ENCODE measurements around the gene MLYCD.
"Not testable (repeated sequence)": the region's sequence is repeated elsewhere in the genome, so short reads cannot be mapped to it uniquely, and the experiment has no call there.

MLYCD gene

DNA sequence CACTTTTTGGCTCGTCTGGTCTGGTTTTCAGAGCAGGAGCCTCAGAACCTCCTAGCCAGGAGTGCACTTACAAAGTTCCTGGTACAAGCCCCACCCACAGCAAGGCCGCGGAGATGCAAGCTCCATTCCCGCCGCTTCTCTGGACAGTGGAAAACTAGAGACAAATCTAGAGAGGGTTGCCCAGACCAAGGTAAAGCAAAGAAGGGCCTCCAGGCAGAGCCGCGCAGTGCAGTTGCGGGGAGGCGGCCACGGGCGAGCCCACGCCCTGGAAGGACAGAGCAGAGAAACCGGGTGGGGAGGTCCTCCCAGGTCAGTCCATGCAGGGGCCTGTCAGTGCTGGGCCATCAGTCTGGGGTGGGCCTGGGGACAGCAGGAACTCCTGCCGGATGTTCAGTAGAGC is 43.2 kb downstream of the MLYCD start:
- DNase-seq = no peak

DNA sequence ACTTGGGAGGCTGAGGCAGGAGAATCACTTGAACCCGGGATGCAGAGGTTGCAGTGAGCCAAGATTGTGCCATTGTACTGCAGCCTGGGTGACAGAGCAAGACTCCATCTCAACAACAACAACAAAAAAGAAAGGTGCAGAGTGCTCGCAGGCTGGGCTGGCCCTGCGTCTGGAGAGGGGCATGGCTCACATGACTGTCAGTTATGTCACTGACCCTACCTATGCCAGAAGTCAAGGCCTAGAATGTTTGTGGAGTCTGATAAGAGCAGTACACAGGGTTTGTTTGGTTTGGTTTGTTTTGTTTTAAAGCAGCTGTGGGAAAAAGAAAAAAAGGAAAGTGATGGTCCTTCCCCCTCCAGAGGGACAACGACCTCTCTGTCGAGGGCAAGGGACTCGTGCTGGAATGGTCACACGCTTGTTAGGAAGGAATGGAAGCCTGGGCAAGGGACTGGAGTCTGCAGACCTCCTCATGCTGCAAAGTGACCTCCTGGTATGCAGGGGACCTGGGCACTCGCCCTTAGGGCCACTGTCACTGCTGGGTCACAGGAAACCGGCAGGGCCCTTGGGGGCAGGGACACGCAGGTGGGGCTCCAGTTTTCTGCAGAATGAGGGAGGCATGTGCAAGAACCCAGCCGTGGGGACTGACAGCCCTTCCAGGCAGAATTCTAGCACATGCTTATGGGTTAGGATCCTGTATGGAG is 44.0 kb downstream of the MLYCD start:
- DNase-seq = no peak

DNA sequence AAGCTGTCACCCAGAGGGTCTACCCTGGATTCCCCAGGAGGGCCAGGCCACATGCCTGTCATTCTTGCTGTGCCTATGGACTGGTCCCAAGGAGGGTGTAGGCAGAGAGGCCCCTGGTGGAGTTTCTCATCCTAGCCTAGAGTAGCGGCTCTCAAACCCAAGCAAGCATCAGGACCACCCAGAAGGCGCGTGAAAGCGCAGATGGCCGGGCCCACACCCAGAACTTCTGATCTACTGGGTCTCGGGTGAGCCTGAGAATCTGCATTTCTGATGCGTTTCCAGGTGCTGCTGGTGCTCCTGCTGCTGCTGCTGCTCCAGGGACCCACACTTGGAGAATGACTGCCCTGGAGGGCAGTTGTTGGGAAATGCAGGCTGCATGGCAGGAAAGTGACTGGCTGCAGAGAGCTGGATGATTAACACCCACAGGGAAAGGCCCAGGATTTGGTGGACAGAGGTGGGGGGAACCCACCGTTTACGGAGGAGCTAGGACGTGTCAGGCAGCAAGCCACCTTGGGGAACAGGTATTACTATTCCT is 44.7 kb downstream of the MLYCD start:
- DNase-seq = no peak

DNA sequence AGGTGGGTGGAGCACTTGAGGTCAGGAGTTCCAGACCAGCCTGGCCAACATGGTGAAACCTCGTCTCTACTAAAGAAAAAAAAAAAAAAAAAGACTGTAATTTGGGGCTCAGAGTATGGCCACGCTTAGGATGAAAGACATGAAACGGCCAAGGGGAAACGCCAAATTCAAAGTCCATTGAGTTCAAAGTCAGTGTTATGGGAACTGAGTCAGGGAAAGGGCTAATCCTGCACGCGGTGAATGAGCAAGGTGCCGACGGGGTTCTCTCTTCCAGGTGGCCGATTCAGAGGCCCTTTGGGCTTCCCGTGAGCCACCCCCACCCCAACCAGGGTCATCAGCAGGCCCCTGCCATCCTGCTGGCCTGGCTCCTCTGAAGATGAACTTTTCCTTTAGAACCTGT is 46.7 kb downstream of the MLYCD start:
- DNase-seq = no peak

DNA sequence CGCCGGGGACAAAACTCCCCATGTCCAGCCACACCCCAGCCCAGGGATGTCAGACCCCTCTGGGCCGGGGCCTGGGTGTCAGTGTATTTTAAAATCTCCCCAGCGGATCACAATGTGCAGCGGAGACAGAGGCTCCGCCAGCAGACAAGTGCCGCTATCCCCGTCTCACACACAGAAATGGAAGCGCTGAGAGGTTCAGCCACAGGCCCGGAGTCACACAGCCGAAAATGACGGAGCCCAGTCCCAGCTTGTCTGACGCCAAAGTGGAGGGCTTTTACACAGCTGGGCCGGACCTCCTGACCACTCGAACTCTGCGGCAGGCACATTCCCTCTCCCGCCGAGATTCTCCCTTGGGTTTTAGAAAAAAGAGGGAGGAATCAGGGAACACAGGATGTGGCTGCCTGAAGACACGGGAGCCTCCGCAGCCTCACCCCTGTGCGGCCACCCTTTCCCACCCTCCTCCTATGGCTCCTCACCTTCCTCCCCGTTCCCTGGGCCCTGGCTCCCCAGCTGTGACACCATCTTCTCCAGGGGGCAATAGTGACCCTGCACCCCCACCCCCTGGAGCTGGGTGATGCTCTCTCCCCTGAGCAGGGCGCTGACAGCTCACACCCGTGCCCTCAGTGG is 47.4 kb downstream of the MLYCD start:
- no peak for DNase-seq

DNA sequence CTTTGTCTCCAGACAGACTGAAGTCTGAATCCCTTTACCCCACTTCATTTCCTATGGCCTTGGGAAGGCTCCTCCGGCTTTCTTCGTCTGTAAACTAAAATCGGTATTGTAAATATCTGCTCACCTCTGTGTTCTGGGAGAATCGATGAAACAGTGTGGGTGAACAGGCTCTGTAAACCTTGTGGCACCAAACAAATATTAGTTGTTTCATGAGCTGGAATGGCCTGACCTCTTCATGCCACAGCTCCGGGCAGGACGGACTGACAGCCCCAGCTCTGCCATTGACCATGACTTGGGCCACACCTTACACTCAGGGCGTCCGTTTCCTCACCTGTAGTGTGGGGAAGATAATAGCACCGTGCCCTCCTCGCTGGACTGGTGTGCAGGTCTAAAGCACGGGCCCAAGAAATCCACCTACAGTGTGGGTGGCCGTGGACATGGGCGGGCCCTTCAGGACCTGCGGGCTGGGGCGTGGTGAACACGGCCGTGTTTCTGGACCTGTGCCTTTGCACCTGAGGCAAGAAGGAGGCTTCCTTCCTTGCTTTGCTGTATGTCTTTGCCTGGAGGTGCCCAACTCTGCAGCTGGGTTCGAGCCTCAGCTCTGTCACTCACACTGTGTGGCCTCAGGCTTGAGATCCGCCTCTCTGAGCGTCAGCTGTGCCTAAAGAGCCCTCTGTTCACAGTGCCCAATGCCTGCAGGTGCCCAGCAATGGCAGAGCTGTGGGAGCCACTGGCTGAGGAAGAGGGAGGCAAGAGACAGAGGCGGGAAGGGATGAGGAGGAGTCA is 48.1 kb downstream of the MLYCD start:
- DNase-seq = no peak

DNA sequence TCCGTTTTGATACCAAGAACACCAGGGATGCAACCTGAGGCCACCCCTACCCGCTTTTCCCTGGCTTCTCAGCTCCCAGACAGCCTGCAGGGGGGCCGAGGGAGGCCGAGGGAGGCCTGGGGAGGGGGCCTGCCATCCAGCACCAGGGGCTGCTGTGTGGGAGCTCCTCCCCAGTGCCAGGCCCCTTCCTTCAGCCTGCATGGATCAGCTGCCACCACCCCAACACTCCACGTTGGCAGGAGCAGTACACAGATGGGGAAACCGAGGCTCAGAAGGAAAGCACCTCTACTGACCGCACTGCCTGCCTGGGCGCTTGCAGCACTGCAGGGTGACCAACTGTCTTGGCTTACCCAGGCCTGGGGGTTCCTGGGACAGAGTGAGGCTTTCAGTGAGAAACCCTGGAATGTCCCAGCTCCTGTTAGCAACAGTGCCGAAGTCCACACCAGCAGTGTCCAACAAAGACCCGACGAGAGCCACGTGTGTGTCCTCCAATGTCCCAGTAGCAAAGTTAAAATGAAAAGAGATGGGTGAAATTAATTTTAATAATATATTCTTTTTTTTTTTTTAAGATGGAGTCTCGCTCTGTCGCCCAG is 48.8 kb downstream of the MLYCD start:
- DNase-seq = no peak

DNA sequence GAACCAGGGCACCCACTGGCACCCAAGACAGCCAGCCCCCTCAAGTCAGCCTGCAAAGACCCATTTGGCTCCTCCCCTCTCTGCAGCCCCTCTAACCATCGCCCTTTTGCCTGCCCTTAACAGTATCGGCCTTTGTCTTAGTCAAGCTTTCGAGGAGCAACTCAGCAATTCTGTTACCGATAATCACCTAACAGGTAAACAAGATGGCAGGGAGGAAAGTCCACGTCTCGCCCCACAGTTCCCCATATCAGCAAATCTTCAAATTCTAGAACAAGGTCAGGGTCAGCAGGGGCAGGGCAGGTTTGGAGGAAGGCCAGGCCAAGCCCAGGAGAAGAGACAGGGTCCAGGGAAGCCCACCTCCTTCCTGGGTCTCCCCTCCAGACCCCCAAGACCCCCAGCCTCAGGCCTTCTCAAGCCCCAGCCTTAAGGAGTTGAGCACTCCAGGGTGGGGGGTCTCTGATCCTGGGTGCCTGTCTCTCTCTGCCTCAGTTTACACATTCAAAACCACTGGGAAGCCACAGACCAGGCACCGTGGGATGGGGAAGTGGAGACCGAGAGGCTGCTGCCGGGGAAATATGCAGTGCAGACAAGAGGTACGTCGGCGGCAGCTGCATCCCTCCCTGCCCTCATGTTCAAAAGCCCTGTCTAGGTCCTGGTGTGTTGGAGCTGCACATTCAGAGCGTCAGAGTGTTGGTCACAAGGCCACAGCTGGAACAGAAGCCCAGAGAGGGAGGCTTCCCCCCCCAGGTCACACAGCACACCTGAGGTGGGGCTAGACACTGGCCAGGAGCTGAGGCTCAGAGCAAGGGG is 50.2 kb downstream of the MLYCD start:
- no peak for DNase-seq

DNA sequence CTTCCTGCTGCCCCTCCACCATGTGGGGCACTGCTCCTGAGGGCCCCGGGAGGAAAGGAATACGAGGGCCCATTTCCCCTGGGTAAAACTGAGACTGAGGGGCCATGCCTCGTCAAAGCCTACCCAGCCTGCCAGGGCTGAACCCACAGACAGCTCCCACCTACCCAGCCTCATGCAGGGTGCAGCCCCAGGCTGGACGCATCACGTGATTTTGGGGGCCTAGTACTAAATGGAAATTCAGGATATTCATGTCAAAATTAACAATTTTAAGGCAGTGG is 50.7 kb downstream of the MLYCD start:
- no peak for DNase-seq

DNA sequence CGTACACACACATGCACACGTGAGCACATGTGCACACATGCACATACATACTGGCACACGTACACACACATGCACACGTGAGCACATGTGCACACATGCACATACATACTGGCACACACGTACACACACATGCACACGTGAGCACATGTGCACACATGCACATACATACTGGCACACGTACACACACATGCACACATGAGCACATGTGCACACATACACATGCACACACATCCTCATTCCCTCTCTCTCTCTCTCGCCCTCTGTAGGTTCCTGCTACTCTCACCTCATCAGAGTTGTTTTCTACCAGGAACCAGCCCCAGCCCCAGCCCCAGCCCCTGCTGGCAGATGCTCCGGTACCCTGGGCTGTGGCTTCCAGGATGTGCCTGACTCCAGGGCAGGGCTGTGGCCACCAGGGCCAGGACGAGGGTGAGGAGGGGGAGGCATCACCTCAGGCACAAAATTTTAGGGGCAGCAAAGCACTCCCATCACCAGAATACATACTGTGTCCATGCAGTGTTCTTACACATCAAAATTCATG is 52.0 kb downstream of the MLYCD start:
- DNase-seq = not testable (repeated sequence)

DNA sequence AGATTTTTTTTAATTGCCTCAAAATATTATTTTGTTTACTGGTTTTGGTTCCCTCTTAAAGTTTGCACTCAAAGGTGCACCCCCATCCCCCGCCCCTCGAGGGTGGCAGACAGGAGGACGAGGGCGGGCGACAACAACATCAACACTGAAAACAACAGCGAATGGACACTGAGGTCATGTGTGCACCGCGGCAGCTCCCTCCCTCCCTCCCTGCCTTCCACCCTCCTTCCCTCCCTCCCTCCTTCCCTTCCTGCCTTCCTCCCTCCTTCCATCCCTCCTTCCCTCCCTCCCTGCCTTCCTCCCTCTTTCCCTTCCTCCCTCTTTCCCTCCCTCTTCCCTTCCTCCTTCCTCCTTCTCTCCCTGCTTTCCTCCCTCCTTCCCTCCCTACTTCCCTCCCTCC is 52.6 kb downstream of the MLYCD start:
- DNase-seq = no peak

DNA sequence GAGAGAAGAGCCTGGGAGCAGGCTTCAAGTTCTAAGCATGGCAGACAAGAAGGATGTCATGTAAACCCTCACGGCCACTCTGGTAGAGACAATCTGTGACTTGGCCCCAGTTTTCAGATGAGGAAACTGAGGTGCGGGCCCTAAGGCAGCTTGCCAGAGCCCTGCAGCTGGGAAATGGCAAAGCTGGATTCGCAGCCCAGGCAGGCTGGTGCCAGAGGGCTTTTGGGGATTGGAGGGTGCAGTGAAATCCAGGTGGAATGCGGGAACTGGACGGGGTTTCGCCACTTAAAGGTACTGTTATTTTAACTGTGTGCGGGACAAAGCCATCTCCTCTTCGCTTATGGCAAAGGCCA is 53.6 kb downstream of the MLYCD start:
- DNase-seq = no peak

DNA sequence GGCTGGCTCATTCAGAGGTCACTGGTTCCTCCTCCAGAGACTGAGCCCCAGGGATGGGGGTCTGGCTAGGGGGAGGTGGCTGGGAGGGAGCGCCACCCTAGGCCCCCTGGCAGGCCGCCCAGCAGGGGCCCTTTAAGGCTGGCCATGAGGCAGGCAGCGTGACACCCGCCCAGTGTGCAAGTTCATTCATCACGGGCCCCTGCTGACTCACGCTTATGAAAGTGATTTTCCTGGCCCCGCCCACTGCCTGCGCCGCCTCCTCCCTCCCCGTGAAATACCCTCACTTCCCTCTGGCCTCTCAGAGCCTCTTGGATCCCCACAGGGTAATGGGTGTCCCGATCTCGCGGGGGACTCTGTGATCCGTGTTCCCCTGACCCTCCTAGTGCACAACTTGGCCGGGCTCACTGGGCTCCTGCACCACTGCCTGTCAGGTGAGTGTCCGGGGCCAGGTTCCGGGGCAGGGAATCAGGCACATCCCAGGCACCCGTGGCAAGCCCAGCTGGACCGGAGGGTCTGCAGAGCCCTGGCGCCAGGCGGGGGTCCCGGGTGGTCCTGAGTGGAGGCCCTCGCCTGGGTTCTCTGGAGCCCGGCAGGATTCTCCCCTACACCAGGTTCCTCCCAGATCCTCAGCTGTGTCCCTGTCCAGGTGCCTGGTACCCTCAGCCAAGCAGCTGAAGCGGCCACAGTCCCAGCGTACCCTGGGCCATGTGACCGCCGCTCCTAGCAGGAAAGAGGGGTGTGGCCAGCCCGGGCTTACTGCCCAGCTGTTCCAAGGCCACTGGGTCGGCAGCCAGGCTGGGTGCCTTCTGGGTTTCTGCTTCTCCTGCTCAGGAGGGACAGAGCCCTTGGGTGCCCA is 54.3 kb downstream of the MLYCD start, which contains the start of gene OSGIN1:
TSS of gene OSGIN1 (plus strand) at position 301 of the 856 bp plus-strand sequence. CDS start 4,432 bp downstream, outside the sequence.
- peak; percentile 22 for DNase-seq

DNA sequence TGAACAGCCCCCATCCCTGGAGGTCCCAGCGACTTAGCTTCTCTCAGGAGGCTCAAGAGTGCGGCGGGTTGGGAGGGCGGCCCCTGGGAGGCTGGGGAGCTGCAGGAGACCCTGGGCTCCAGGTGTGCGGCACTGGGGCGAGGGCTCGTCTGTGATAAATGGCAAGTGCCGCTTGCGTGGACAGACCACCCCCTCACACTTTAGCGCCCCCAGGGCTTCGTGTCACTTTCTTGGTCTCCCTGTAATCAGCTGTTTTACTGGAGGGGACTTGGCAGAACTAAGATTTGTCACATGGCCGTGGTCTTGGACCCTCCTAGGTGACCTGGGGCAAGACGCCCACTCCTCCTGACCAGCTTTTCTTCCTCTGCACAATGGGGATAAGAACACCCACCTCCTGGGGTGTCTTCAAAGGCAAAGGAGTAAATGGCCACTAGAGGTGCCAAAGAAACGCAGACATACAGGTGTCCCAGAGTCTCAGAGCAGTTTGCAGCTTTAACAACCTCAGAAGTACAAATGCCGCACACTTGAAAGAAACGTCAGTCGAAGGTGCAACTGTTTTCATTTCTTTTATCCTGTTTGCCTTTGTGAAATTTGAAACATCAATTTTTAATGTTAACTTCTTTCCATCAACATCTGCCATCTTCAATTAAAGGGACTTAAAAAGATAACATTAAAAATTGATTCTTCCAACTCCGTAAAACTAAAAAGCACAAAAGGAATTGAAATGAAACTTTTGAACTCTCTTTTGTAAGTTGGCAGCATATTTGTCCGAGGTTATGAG is 55.1 kb downstream of the MLYCD start:
- DNase-seq = no peak

DNA sequence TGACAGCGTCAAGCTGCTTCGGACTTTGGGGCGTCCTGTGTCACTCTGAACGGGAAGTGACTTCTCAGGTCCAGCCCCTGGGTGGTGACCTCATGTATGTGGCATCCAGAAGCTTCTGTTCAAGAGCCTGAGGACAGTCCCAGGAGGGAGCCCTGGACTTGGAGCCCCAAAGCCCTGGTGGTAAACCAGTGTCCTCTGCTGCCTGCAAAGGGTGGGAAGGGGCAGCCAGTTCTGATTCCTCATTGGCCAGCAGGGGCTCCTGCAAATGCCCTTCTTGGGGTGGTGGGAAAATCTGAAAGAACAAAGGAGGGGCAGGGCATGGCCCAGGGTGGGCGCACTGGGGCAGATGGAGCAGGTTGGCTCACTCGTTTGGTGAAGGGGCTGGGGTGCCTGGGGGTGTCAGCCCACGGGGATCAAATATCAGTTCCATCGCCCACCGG is 55.7 kb downstream of the MLYCD start:
- no peak for DNase-seq

DNA sequence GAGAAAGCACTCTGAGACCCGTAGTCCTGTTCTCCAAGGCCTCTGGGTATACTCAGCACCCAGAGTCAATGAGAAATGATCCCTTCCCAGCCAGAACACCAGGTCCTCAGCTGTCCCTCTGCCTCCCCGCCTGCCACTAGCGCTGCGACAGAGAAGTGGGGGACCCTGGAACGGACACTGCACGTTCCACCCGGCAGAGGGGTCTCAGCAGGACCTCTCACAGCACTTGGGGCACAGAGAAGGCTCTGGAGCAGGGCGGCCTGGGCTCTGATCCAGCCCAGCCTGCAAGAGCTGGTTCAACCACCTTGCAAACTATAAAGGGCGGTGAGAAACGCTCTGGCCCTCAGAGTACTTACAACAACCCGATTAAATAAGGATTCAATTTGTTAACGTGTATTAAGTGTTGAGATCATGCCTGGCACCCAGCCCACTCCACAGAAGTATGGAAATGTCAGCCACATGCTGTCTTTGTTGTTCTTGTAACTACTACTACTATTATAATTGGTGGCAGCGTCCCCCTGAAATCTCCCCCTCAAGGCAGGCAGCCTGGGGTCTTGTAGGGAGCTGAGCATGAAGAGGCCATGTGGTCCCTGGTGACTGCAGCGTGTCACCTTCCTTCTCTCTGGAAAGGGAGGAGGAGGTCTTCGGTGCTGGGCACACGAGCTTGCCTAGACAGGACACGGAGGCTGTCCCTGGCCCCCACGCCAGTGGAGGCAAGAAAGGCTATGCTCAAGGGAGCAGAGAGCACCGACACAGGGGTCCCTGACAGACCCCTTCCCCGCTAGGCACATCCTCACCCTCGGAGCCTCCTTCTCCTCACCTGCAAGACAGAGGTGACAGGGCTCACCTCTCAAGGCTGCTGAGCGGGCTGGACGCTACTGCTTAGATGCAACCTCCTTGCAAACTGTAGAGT is 56.6 kb downstream of the MLYCD start:
- no peak for DNase-seq

DNA sequence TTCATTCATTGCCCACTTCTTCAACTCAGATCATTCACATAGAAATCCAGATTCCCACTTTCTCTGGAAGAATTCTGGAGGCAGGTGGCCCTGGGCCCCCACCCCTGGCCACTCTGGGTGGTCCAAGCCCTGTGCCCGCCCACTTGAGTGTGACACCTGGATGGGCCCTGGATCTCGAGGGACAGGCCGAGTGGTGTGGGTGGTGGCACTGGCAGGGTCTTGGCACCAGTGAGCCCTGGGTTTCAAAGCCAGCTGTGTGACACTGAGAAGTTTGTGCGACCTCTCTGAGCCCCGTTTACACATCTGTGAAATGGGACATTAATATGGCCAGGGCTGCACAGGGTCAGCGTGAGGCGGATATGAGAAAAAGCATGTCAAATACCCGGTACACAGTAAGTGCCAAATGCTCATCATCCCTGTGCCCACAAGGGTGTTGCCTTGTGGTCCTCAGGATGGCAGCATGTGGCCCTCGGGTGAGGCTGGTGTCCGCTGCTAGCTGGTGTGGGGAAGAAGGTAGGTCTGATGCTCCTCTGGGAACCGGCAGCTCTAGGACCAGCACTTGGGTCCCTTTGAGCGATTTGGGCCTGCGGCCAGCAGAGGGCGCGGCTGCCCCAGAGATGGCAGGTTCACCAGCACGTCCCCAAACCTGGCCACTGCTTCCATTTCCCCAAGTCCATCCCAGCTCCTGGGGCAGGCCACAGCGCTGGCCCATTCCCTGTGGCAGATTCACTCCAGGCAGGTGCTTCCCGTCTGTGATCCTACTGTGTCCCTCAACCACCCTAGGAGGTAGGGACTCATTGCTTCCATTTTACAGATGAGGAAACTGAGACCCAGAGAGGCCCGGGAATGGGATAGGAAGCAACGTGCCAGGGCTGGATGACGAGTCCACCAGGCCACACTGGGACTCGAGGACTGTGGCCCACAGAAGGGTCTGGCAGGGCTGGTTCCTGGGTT is 57.7 kb downstream of the MLYCD start:
- peak; percentile 45 for DNase-seq

DNA sequence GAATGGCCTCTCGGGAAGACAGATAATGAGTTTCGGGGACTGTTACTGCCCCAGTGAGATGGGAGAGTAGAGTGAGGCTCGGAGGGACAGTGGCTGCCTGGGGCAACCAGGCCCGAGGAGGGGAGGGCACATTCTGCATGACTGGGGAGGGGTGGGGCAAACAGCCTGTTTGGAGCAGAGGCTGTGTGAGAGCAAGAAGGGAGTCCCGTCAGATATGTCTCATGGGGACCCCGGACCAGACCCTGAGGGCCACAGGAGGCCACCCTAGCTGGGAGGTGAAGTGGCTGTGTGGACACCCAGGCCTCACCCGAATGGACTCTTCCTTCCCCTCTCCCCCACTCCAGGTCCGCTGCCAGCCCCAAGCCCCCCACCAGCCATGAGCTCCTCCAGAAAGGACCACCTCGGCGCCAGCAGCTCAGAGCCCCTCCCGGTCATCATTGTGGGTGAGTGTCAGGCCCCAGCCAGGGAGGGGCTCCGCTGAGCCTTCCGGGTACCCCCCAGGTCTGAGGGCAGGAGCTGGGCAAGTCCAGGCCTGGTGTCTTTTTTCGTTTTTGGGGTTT is 58.5 kb downstream of the MLYCD start:
- no peak for DNase-seq
